K562 (cell line): ENCODE results near the gene CYP2J2. TPM values are rescaled to one million over a fixed set of nuclear protein-coding genes. Genes with fewer than 3 reads are reported as not detected.

Experiments used
- ATAC-seq: fragments of 200-7000 bp; cut with Tn5 transposase; 3 replicates; pipeline ENCODE4 v1.9.1; 2020; ENCODE audit warnings: moderate library complexity
- BruUV-seq: library from RNA; stranded (reverse); fragments of 400-500 nt; replicated peaks from 2 replicates; lab custom pipeline; 2021; lab: Mats Ljungman, UMichigan
- CTCF ChIA-PET: fragments of 300-600 bp; formaldehyde crosslinking; extraction: SDS; loops from one replicate; lab custom pipeline; 2021; ENCODE audit warnings: low intra/inter-chr PET ratio; lab: Yijun Ruan, JAX
- POLR2A ChIA-PET: fragments of 300-600, 350-650 bp; sonication (Branson Sonifier 250); formaldehyde crosslinking; extraction: SDS; loops from one replicate; lab custom pipeline; 2021; ENCODE audit warnings: antibody characterized with exemption, inconsistent platforms; lab: Yijun Ruan, JAX
- DNase-seq, 4 experiments: peaks; one replicate each; pipeline versions ENCODE4 v3.0.0 to v3.0.0-alpha.2; 2011 to 2018; ENCODE audit warnings: low spot score in 3 of 4, mixed read lengths in 3 of 4; ENCODE audit errors: extremely low read depth in 1 of 4
- FAIRE-seq: peaks from 2 replicates; lab custom pipeline; 2011; peaks lifted over from hg19 to GRCh38; lab: Jason Lieb, UNC
- H2AFZ ChIP-seq: 2 replicates; pipeline ENCODE4 v1.6.0; 2011; ENCODE audit warnings: low read depth, low read length, control low read depth, inconsistent platforms
- H3K27ac ChIP-seq: fragments of 200-600 bp; 3 replicates; pipeline ENCODE4 v1.8.0; 2011; ENCODE audit warnings: low read depth, mild to moderate bottlenecking, control low read depth, inconsistent platforms, low read length, moderate library complexity, mixed read lengths; ENCODE audit errors: extremely low read depth
- H3K27me3 ChIP-seq, 2 experiments: fragments of 300-600 bp in 1 of 2; 2 replicates in 1 of 2; 3 replicates in 1 of 2; pipeline versions ENCODE4 v1.6.0 to v1.8.0; 2011; ENCODE audit warnings: inconsistent platforms in 2 of 2, low read length in 2 of 2, mild to moderate bottlenecking in 1 of 2, mixed read lengths in 1 of 2, moderate library complexity in 1 of 2; ENCODE audit not compliant: control insufficient read depth in 2 of 2, insufficient read depth in 2 of 2
- H3K36me3 ChIP-seq: fragments of 300-600 bp; 3 replicates; pipeline ENCODE4 v1.8.0; 2011; ENCODE audit warnings: mild to moderate bottlenecking, low read length, inconsistent platforms; ENCODE audit not compliant: control insufficient read depth, insufficient read depth
- H3K4me1 ChIP-seq, 2 experiments: fragments of 200-600 bp in 1 of 2; replicated peaks in 1 of 2; 2 replicates in 1 of 2; 3 replicates in 1 of 2; pipeline versions ENCODE4 v1.5.1 to v1.8.0; 2011; ENCODE audit warnings: inconsistent platforms in 2 of 2, low read length in 2 of 2, mild to moderate bottlenecking in 1 of 2, mixed read lengths in 1 of 2, moderate library complexity in 1 of 2; ENCODE audit not compliant: control insufficient read depth in 2 of 2, insufficient read depth in 2 of 2
- H3K4me2 ChIP-seq: 2 replicates; pipeline ENCODE4 v1.6.1; 2011; ENCODE audit warnings: low read length, control low read depth, inconsistent platforms, mixed read lengths; ENCODE audit not compliant: insufficient read depth
- H3K4me3 ChIP-seq: fragments of 200-600 bp; sonication (generic), shearing (Covaris generic); 2 replicates; pipeline ENCODE4 v1.5.1; 2016; ENCODE audit warnings: control low read depth, inconsistent platforms
- H3K79me2 ChIP-seq: fragments of 200-600 bp; 3 replicates; pipeline ENCODE4 v1.8.0; 2011; ENCODE audit warnings: low read length, inconsistent platforms; ENCODE audit not compliant: control insufficient read depth, insufficient read depth
- H3K9ac ChIP-seq, 2 experiments: 2 replicates each; pipeline versions ENCODE4 v1.6.0 to v1.6.1; 2011; ENCODE audit warnings: low read depth in 2 of 2, low read length in 2 of 2, control low read depth in 1 of 2, inconsistent platforms in 1 of 2, mild to moderate bottlenecking in 1 of 2, mixed read lengths in 1 of 2; ENCODE audit not compliant: insufficient read depth in 1 of 2
- H3K9me1 ChIP-seq: one replicate; pipeline ENCODE4 v1.6.0; 2011; ENCODE audit warnings: inconsistent platforms, mild to moderate bottlenecking, low read length, moderate library complexity; ENCODE audit not compliant: control insufficient read depth, insufficient read depth
- H3K9me3 ChIP-seq: replicated peaks from 2 replicates; pipeline ENCODE4 v1.5.1; 2011; ENCODE audit warnings: low read depth, low read length, inconsistent platforms; ENCODE audit not compliant: control insufficient read depth, insufficient read depth
- H4K20me1 ChIP-seq: replicated peaks from 2 replicates; pipeline ENCODE4 v1.6.1; 2011; ENCODE audit warnings: low read length, inconsistent platforms, mixed read lengths; ENCODE audit not compliant: control insufficient read depth, insufficient read depth
- CHCHD3 ChIP-seq: fragments of 250-450 bp; sonication (Bioruptor Pico); IDR thresholded peaks from 2 replicates; pipeline ENCODE4 v2.1.2; 2022; ENCODE audit warnings: mild to moderate bottlenecking
- DACH1 ChIP-seq: fragments of 450-650 bp; IDR thresholded peaks from 2 replicates; pipeline ENCODE4 v1.6.1; 2018; ENCODE audit not compliant: partially characterized antibody
- EHMT2 ChIP-seq: fragments of 450-650 bp; IDR thresholded peaks from 2 replicates; pipeline ENCODE4 v1.6.1; 2018; ENCODE audit warnings: antibody characterized with exemption
- ZBED1 ChIP-seq: IDR thresholded peaks from 2 replicates; pipeline ENCODE4 v1.6.1; 2014
- ZNF253 ChIP-seq: fragments of 250-450 bp; sonication (Bioruptor Pico); conservative IDR thresholded peaks from 2 replicates; pipeline ENCODE4 v1.6.1; 2021; ENCODE audit warnings: mild to moderate bottlenecking
- ZNF445 ChIP-seq: fragments of 250-450 bp; sonication (Bioruptor Pico); IDR thresholded peaks from 2 replicates; pipeline ENCODE4 v1.4.0; 2020; ENCODE audit warnings: low read depth, mild to moderate bottlenecking, moderate library complexity
- WGBS: fragments of 100-300 bp; shearing (Covaris generic); methylation state at CpG from one replicate; pipeline ENCODE4 v1.1.6; 2016; ENCODE audit warnings: low coverage, mixed read lengths; ENCODE audit not compliant: insufficient coverage; ENCODE audit errors: missing lambda C conversion rate; 5-methylcytosine and 5-hydroxymethylcytosine counted together
- in situ Hi-C: fragments of 300-500 bp; cut with MboI; formaldehyde crosslinking; loops from 4 replicates; pipeline ENCODE4 v1.15.0; 2018; ENCODE audit warnings: inconsistent platforms, mixed read lengths
- intact Hi-C: fragments of 100-400 bp; cut with micrococcal nuclease; formaldehyde crosslinking; loops from 2 replicates; pipeline ENCODE4 v1.14.2; 2022
- polyA plus RNA-seq, 8 experiments: library from polyadenylated mRNA; depleted of rRNA in 4 of 8; stranded (reverse) in 5 of 8; unstranded in 3 of 8; fragments of >200 nt; fragmentation: Nextera tagmentation in 2 of 8; fragmentation: Illumina TruSeq in 1 of 8; extraction: Ambion mirVana in 2 of 8; extraction: Trizol in 1 of 8; gene quantifications; 2 replicates each; pipeline versions ENCODE4 v1.2.1 to v1.2.3, GENCODE V29; 2011 to 2014; ENCODE audit warnings: inconsistent platforms in 1 of 8, missing spikeins in 1 of 8
- total RNA-seq, 7 experiments: library from RNA; depleted of rRNA in 6 of 7; stranded (reverse); fragments of >200 nt in 6 of 7; fragmentation: Illumina TruSeq in 2 of 7; extraction: Trizol in 2 of 7; gene quantifications; 2 replicates each; pipeline versions ENCODE4 v1.2.1 to v1.2.3, GENCODE V29; 2011 to 2021; ENCODE audit warnings: low replicate concordance in 1 of 7
- TF ChIP-seq, protein P1 (sequence below): fragments of 450-650 bp; formaldehyde crosslinking; IDR thresholded peaks from 2 replicates; pipeline ENCODE4 v1.4.0; 2022; ENCODE audit warnings: mild to moderate bottlenecking, moderate library complexity
- TF ChIP-seq, protein P2 (sequence below): sonication (generic); formaldehyde crosslinking; IDR thresholded peaks from 2 replicates; pipeline ENCODE4 v1.8.1; 2023; ENCODE audit warnings: missing genetic modification reagents, mild to moderate bottlenecking, borderline replicate concordance
- TF ChIP-seq, protein P3 (sequence below): fragments of 250-450 bp; sonication (Bioruptor Pico); IDR thresholded peaks from 2 replicates; pipeline ENCODE4 v1.5.0; 2020; ENCODE audit warnings: mild to moderate bottlenecking, borderline replicate concordance
- TF ChIP-seq, protein P4 (sequence below): fragments of 250-450 bp; sonication (Bioruptor Pico); IDR thresholded peaks from 2 replicates; pipeline ENCODE4 v1.4.0; 2020; ENCODE audit warnings: mild to moderate bottlenecking, moderate library complexity
- TF ChIP-seq, protein P5 (sequence below): fragments of 450-650 bp; IDR thresholded peaks from 2 replicates; pipeline ENCODE4 v1.6.1; 2016; ENCODE audit warnings: antibody characterized with exemption

CYP2J2 gene
- total and polyA plus RNA-seq, 9 of the 15 experiments (the other 6 are each of a cell fraction or from before 2014, with no cell fraction given) = not detected

GRCh38 chr1:59952065-59952464 lies 25.5 kb upstream of the CYP2J2 start:
- no peak for FAIRE-seq
- WGBS = 0% methylated on average over 1 of the region's 2 CpGs
- POLR2A ChIA-PET = no interaction called here

More at GRCh38 chr1:59952065-59952464, 25.5 kb upstream of the CYP2J2 start:
- DNase-seq = no peak
- H4K20me1 ChIP-seq = no peaks in the 10 kb centered on the region
- in situ Hi-C loops = no loop called here
- CTCF ChIA-PET = no interaction called here
- H3K4me1 ChIP-seq = no peaks in the 10 kb centered on the region
- no peak overlapping the region for H3K4me3 ChIP-seq
- H3K27me3 ChIP-seq = no peaks in the 10 kb centered on the region
- H3K36me3 ChIP-seq = no peaks in the 10 kb centered on the region
- H3K9ac ChIP-seq = no peak overlapping the region
- intact Hi-C loops = no loop called here
- H3K27ac ChIP-seq = no peak overlapping the region
- no peaks in the 10 kb centered on the region for H3K9me1 ChIP-seq
- no peak overlapping the region for H3K4me2 ChIP-seq
- H3K79me2 ChIP-seq = no peaks in the 10 kb centered on the region
- no TSS peak for BruUV-seq
- ATAC-seq = no peak
- no peaks in the 10 kb centered on the region for H3K9me3 ChIP-seq
- no peak for TF ChIP-seq ZNF253 (CRISPR knock-in tag)
- TF ChIP-seq DACH1 = no peak
- TF ChIP-seq, protein P1, sequence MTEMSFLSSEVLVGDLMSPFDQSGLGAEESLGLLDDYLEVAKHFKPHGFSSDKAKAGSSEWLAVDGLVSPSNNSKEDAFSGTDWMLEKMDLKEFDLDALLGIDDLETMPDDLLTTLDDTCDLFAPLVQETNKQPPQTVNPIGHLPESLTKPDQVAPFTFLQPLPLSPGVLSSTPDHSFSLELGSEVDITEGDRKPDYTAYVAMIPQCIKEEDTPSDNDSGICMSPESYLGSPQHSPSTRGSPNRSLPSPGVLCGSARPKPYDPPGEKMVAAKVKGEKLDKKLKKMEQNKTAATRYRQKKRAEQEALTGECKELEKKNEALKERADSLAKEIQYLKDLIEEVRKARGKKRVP = no peak
- no peak for TF ChIP-seq ZNF445 (CRISPR knock-in tag)
- TF ChIP-seq CHCHD3 (CRISPR knock-in tag) = no peak
- TF ChIP-seq, protein P2, sequence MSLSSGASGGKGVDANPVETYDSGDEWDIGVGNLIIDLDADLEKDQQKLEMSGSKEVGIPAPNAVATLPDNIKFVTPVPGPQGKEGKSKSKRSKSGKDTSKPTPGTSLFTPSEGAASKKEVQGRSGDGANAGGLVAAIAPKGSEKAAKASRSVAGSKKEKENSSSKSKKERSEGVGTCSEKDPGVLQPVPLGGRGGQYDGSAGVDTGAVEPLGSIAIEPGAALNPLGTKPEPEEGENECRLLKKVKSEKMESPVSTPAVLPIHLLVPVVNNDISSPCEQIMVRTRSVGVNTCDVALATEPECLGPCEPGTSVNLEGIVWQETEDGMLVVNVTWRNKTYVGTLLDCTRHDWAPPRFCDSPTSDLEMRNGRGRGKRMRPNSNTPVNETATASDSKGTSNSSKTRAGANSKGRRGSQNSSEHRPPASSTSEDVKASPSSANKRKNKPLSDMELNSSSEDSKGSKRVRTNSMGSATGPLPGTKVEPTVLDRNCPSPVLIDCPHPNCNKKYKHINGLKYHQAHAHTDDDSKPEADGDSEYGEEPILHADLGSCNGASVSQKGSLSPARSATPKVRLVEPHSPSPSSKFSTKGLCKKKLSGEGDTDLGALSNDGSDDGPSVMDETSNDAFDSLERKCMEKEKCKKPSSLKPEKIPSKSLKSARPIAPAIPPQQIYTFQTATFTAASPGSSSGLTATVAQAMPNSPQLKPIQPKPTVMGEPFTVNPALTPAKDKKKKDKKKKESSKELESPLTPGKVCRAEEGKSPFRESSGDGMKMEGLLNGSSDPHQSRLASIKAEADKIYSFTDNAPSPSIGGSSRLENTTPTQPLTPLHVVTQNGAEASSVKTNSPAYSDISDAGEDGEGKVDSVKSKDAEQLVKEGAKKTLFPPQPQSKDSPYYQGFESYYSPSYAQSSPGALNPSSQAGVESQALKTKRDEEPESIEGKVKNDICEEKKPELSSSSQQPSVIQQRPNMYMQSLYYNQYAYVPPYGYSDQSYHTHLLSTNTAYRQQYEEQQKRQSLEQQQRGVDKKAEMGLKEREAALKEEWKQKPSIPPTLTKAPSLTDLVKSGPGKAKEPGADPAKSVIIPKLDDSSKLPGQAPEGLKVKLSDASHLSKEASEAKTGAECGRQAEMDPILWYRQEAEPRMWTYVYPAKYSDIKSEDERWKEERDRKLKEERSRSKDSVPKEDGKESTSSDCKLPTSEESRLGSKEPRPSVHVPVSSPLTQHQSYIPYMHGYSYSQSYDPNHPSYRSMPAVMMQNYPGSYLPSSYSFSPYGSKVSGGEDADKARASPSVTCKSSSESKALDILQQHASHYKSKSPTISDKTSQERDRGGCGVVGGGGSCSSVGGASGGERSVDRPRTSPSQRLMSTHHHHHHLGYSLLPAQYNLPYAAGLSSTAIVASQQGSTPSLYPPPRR (CRISPR knock-in tag) = no peak
- TF ChIP-seq, protein P3, sequence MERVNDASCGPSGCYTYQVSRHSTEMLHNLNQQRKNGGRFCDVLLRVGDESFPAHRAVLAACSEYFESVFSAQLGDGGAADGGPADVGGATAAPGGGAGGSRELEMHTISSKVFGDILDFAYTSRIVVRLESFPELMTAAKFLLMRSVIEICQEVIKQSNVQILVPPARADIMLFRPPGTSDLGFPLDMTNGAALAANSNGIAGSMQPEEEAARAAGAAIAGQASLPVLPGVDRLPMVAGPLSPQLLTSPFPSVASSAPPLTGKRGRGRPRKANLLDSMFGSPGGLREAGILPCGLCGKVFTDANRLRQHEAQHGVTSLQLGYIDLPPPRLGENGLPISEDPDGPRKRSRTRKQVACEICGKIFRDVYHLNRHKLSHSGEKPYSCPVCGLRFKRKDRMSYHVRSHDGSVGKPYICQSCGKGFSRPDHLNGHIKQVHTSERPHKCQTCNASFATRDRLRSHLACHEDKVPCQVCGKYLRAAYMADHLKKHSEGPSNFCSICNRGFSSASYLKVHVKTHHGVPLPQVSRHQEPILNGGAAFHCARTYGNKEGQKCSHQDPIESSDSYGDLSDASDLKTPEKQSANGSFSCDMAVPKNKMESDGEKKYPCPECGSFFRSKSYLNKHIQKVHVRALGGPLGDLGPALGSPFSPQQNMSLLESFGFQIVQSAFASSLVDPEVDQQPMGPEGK (CRISPR knock-in tag) = no peak
- no peak for TF ChIP-seq EHMT2
- TF ChIP-seq, protein P4, sequence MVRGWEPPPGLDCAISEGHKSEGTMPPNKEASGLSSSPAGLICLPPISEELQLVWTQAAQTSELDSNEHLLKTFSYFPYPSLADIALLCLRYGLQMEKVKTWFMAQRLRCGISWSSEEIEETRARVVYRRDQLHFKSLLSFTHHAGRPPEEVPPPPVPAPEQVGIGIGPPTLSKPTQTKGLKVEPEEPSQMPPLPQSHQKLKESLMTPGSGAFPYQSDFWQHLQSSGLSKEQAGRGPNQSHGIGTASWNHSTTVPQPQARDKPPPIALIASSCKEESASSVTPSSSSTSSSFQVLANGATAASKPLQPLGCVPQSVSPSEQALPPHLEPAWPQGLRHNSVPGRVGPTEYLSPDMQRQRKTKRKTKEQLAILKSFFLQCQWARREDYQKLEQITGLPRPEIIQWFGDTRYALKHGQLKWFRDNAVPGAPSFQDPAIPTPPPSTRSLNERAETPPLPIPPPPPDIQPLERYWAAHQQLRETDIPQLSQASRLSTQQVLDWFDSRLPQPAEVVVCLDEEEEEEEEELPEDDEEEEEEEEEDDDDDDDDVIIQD (CRISPR knock-in tag) = no peak
- TF ChIP-seq, protein P5, sequence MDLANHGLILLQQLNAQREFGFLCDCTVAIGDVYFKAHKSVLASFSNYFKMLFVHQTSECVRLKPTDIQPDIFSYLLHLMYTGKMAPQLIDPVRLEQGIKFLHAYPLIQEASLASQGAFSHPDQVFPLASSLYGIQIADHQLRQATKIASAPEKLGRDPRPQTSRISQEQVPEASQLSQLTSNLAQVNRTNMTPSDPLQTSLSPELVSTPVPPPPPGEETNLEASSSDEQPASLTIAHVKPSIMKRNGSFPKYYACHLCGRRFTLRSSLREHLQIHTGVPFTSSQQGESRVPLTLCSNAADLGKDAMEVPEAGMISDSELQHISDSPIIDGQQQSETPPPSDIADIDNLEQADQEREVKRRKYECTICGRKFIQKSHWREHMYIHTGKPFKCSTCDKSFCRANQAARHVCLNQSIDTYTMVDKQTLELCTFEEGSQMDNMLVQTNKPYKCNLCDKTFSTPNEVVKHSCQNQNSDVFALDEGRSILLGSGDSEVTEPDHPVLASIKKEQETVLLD = no peak
- TF ChIP-seq ZBED1 = no peak
- no peak overlapping the region for H2AFZ ChIP-seq
